Mesenchymal stem cell (in vitro differentiated cells and primary cell): ENCODE results near the gene NPAS3.

Source experiments
- DNase-seq: peaks from one replicate; pipeline ENCODE4 v3.0.0-alpha.2; 2013
- H2AFZ ChIP-seq: one replicate; pipeline ENCODE4 v1.6.1; 2013; ENCODE audit warnings: low read depth, mild to moderate bottlenecking, control low read depth, inconsistent platforms, low read length, moderate library complexity
- H2AK5ac ChIP-seq: 2 replicates; pipeline ENCODE4 v1.6.1; 2013; ENCODE audit warnings: low read length, moderate library complexity, mild to moderate bottlenecking, inconsistent platforms; ENCODE audit not compliant: severe bottlenecking
- H2BK120ac ChIP-seq: one replicate; pipeline ENCODE4 v1.6.1; 2013; ENCODE audit warnings: low read depth, mild to moderate bottlenecking, inconsistent platforms, low read length, moderate library complexity
- H2BK12ac ChIP-seq, 2 experiments: one replicate each; pipeline ENCODE4 v1.6.1; 2013; ENCODE audit warnings: inconsistent platforms in 2 of 2, low read length in 2 of 2, mild to moderate bottlenecking in 2 of 2, moderate library complexity in 2 of 2, control low read depth in 1 of 2
- H2BK15ac ChIP-seq: one replicate; pipeline ENCODE4 v1.6.1; 2013; ENCODE audit warnings: mild to moderate bottlenecking, low read depth, inconsistent platforms; ENCODE audit not compliant: poor library complexity, severe bottlenecking
- H2BK5ac ChIP-seq: 2 replicates; pipeline ENCODE4 v1.6.1; 2013; ENCODE audit warnings: low read depth, mild to moderate bottlenecking, low read length, control low read depth, inconsistent platforms; ENCODE audit not compliant: poor library complexity, severe bottlenecking
- H3K14ac ChIP-seq, 2 experiments: one replicate each; pipeline ENCODE4 v1.6.1; 2013; ENCODE audit warnings: inconsistent platforms in 2 of 2, low read length in 2 of 2, control low read depth in 1 of 2, mild to moderate bottlenecking in 1 of 2, moderate library complexity in 1 of 2
- H3K18ac ChIP-seq, 2 experiments: one replicate each; pipeline ENCODE4 v1.6.1; 2013; ENCODE audit warnings: inconsistent platforms in 2 of 2, low read length in 2 of 2, control low read depth in 1 of 2, low read depth in 1 of 2, mild to moderate bottlenecking in 1 of 2
- H3K23ac ChIP-seq, 2 experiments: one replicate each; pipeline ENCODE4 v1.6.1; 2013; ENCODE audit warnings: inconsistent platforms in 2 of 2, low read length in 2 of 2, mild to moderate bottlenecking in 2 of 2, moderate library complexity in 2 of 2, control low read depth in 1 of 2
- H3K27ac ChIP-seq: 2 replicates; pipeline ENCODE4 v1.5.1; 2013; ENCODE audit warnings: mild to moderate bottlenecking, moderate library complexity, low read length, control low read depth, inconsistent platforms; ENCODE audit not compliant: poor library complexity, severe bottlenecking
- H3K27me3 ChIP-seq, 2 experiments: 2 replicates each; pipeline versions ENCODE4 v1.6.1 to v1.7.0; 2013; ENCODE audit warnings: low read length in 2 of 2, mild to moderate bottlenecking in 2 of 2, moderate library complexity in 2 of 2, control low read depth in 1 of 2, inconsistent platforms in 1 of 2; ENCODE audit not compliant: control insufficient read depth in 1 of 2, insufficient read depth in 1 of 2
- H3K36me3 ChIP-seq, 2 experiments: 2 replicates each; pipeline versions ENCODE4 v1.6.1 to v1.7.0; 2013; ENCODE audit warnings: low read length in 2 of 2, control low read depth in 1 of 2, inconsistent platforms in 1 of 2, low read depth in 1 of 2, mild to moderate bottlenecking in 1 of 2; ENCODE audit not compliant: insufficient read depth in 2 of 2, control insufficient read depth in 1 of 2
- H3K4ac ChIP-seq, 2 experiments: one replicate each; pipeline ENCODE4 v1.6.1; 2013; ENCODE audit warnings: inconsistent platforms in 2 of 2, low read length in 2 of 2, mild to moderate bottlenecking in 2 of 2, moderate library complexity in 2 of 2, control low read depth in 1 of 2, low read depth in 1 of 2
- H3K4me1 ChIP-seq: 2 replicates; pipeline ENCODE4 v1.6.1; 2013; ENCODE audit warnings: low read depth, low read length, control low read depth; ENCODE audit not compliant: control insufficient read depth, insufficient read depth
- H3K4me2 ChIP-seq: 2 replicates; pipeline ENCODE4 v1.6.1; 2013; ENCODE audit warnings: low read length, mild to moderate bottlenecking, inconsistent platforms; ENCODE audit not compliant: poor library complexity, severe bottlenecking
- H3K4me3 ChIP-seq, 2 experiments: 2 replicates each; pipeline versions ENCODE4 v1.5.1 to v1.7.0; 2013; ENCODE audit warnings: low read length in 2 of 2, mild to moderate bottlenecking in 2 of 2, control low read depth in 1 of 2, low read depth in 1 of 2; ENCODE audit not compliant: insufficient read depth in 1 of 2
- H3K79me1 ChIP-seq: replicated peaks from 2 replicates; pipeline ENCODE4 v1.6.1; 2013; ENCODE audit warnings: mild to moderate bottlenecking, control low read depth, low read length, inconsistent platforms; ENCODE audit not compliant: poor library complexity, severe bottlenecking
- H3K9ac ChIP-seq: 2 replicates; pipeline ENCODE4 v1.7.0; 2013; ENCODE audit warnings: mild to moderate bottlenecking, low read length, moderate library complexity
- H3K9me3 ChIP-seq: 2 replicates; pipeline ENCODE4 v1.7.0; 2013; ENCODE audit warnings: mild to moderate bottlenecking, low read length; ENCODE audit not compliant: control insufficient read depth
- H4K8ac ChIP-seq: one replicate; pipeline ENCODE4 v1.6.1; 2013; ENCODE audit warnings: inconsistent platforms, mild to moderate bottlenecking, low read length, moderate library complexity
- H4K91ac ChIP-seq: one replicate; pipeline ENCODE4 v1.6.1; 2013; ENCODE audit warnings: mild to moderate bottlenecking, low read length, inconsistent platforms
- WGBS: methylation state at CpG from one replicate; pipeline ENCODE4 v1.1.7; 2013; ENCODE audit warnings: mixed read lengths; 5-methylcytosine and 5-hydroxymethylcytosine counted together

Gene NPAS3

GRCh38 chr14:33451211-33451610 is 512.5 kb downstream of the NPAS3 start:
- WGBS, result no CpG with 5 or more reads among the region's 3 CpGs
- no peak overlapping the region for H3K18ac ChIP-seq
- H2BK5ac ChIP-seq, result no peak overlapping the region
- H3K4me3 ChIP-seq, result no peak overlapping the region
- DNase-seq, result no peak
- no peak overlapping the region for H2BK120ac ChIP-seq
- H3K27ac ChIP-seq, result no peak overlapping the region
- H3K23ac ChIP-seq, result no peak overlapping the region
- H2AFZ ChIP-seq, result no peak overlapping the region
- H3K27me3 ChIP-seq, result no peaks in the 10 kb centered on the region
- no peaks in the 10 kb centered on the region for H3K9me3 ChIP-seq
- no peak overlapping the region for H4K8ac ChIP-seq
- H3K4me2 ChIP-seq, result no peak overlapping the region
- no peak overlapping the region for H4K91ac ChIP-seq
- H3K36me3 ChIP-seq, result no peaks in the 10 kb centered on the region
- H3K14ac ChIP-seq, result no peak overlapping the region
- H2BK15ac ChIP-seq, result no peak overlapping the region
- no peak overlapping the region for H3K9ac ChIP-seq
- H3K4ac ChIP-seq, result no peak overlapping the region
- no peak overlapping the region for H2BK12ac ChIP-seq
- no peaks in the 10 kb centered on the region for H3K79me1 ChIP-seq
- H2AK5ac ChIP-seq, result no peak overlapping the region
- H3K4me1 ChIP-seq, result no peaks in the 10 kb centered on the region

DNA sequence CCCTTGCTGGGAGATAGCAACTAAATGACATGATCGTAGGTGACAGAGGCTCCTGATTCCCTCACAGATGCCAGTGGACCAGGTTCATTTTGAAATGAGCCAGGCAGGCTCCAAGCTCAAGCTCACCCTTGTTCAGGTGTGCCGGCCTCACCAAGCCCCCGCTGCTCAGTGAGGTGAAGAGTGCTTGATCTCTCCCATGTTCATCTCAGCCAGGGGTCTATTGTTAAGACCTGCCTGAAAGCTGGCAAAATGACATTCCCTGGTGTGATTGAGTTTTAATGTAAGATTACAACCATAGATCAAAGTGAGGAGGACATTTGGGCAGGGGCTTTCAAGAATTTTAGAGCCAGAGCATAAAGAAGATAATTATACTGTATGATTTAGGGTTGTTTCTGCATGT is 514.3 kb downstream of the NPAS3 start:
- Histone ChIP-seq H2AFZ (no peak overlapping the region), H2BK12ac (peak overlapping the region in 1 of 2 experiments; percentile 15), H4K8ac (peak overlapping the region; percentile 69), H3K27me3 (no peaks in the 10 kb centered on the region), H3K9me3 (no peaks in the 10 kb centered on the region), H2BK5ac (no peak overlapping the region), H3K4me2 (no peak overlapping the region), H3K14ac (no peak overlapping the region), H3K27ac (no peak overlapping the region), H3K18ac (no peak overlapping the region), H3K4me1 (no peaks in the 10 kb centered on the region), H3K4me3 (no peak overlapping the region), H4K91ac (peak overlapping the region; percentile 35), H3K4ac (no peak overlapping the region), H3K9ac (no peak overlapping the region), H2AK5ac (no peak overlapping the region), H2BK120ac (no peak overlapping the region), H3K23ac (peak overlapping the region in 1 of 2 experiments; percentile 23), H2BK15ac (no peak overlapping the region), H3K36me3 (no peaks in the 10 kb centered on the region), H3K79me1 (no peaks in the 10 kb centered on the region)
- no peak for DNase-seq
- 90% methylated on average over 3 of the region's 3 CpGs for WGBS

DNA sequence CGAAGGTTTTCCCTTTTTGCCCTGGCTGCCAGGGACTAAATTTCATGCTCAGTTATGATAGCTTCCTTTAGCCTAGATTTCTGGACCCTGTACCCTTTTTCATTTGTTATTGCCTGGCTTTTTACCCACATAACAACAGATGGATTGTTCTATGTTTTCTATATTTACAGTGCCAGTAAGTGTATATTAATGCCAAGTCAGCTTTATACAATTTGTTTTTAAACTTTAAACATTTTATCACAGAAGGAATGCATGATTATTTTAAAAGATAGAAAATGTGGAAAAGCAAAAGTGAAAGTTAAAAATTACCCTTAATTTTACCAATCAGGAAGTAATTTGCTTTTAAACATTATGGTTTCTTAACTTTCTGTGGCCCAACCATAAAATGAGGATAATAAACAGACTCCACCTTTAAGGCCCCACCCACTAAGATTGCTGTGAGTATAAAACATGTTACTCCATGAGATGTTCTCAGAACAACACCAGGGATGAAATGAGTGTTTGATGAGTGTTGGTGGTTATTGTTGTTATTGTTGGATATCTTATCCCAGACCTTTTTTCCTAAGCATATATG is 515.4 kb downstream of the NPAS3 start:
- Histone ChIP-seq H3K9ac (peak overlapping the region; percentile 71), H2BK120ac (no peak overlapping the region), H3K9me3 (no peaks in the 10 kb centered on the region), H2BK12ac (no peak overlapping the region), H2AK5ac (no peak overlapping the region), H2AFZ (no peak overlapping the region), H4K91ac (no peak overlapping the region), H4K8ac (no peak overlapping the region), H3K4me3 (peak overlapping the region in 1 of 2 experiments; percentile 60), H3K18ac (peak overlapping the region; percentile 32 to 52), H3K27me3 (no peaks in the 10 kb centered on the region), H3K14ac (no peak overlapping the region), H3K36me3 (no peaks in the 10 kb centered on the region), H3K4me2 (no peak overlapping the region), H2BK15ac (no peak overlapping the region), H2BK5ac (no peak overlapping the region), H3K23ac (no peak overlapping the region), H3K4me1 (no peaks in the 10 kb centered on the region), H3K27ac (no peak overlapping the region), H3K79me1 (no peaks in the 10 kb centered on the region), H3K4ac (no peak overlapping the region)
- WGBS, result 60% methylated on average over 1 of the region's 1 CpG
- no peak for DNase-seq

DNA sequence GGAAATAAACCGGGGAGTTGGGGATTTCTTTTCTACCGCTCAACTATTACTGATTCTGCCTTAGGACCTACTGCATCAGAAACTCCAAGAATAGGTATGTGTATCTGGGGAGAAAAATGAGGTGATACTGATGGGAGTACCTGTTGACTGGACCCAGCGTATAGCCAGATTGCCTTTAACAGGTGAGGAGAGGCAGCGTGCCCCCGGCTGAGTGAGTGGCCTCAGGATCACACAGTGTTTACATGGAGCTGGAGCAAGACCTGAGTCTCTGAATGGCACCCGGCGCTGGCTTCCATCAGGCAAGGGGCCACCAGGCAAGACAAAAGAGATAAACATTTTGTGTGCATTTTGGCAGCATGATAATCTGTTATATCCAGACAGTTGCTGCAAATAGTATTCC is 516.0 kb downstream of the NPAS3 start:
- 79% methylated on average over 7 of the region's 7 CpGs for WGBS
- no peak overlapping the region for H3K18ac ChIP-seq
- no peak overlapping the region for H4K8ac ChIP-seq

More for the DNA sequence above, 516.0 kb downstream of the NPAS3 start:
- Histone ChIP-seq H3K79me1 (no peaks in the 10 kb centered on the region), H4K91ac (no peak overlapping the region), H2BK12ac (no peak overlapping the region), H3K14ac (no peak overlapping the region), H3K4me1 (no peaks in the 10 kb centered on the region), H3K23ac (no peak overlapping the region), H2BK120ac (no peak overlapping the region), H3K36me3 (no peaks in the 10 kb centered on the region), H3K4ac (no peak overlapping the region), H3K9ac (no peak overlapping the region), H3K4me3 (no peak overlapping the region), H3K27me3 (no peaks in the 10 kb centered on the region), H2AFZ (no peak overlapping the region), H2AK5ac (no peak overlapping the region), H3K27ac (no peak overlapping the region), H3K4me2 (no peak overlapping the region), H2BK5ac (no peak overlapping the region), H2BK15ac (peak overlapping the region; percentile 40), H3K9me3 (no peaks in the 10 kb centered on the region)
- no peak for DNase-seq
